ENCODE data around the gene WNT5B. TPM values are rescaled to one million over a fixed set of nuclear protein-coding genes. Genes with fewer than 3 reads are reported as not detected.

Gene WNT5B
- total RNA-seq, 3 donors from 2014 or later (not counting 1 experiment from before 2014, with no cell fraction given): not detected

- WGBS (ENCODE audit: insufficient coverage): 95% methylated on average over 4 of the region's 4 CpGs
- no peak overlapping the region for H3K4me3 ChIP-seq (ENCODE audit: low read length)
- H3K9me3 Mint-ChIP-seq: no peaks in the 10 kb centered on the region
- no peak for ATAC-seq
- peaks cover 4% of the 10 kb centered on the region for H3K4me1 ChIP-seq (ENCODE audit: control insufficient read depth, insufficient read depth, low read length)
- no peak for DNase-seq
- H3K27me3 ChIP-seq (ENCODE audit: control insufficient read depth, insufficient read depth, low read length): no peaks in the 10 kb centered on the region
- TF ChIP-seq CTCF (IDR thresholded peaks at IDR 0.05): no peak
- peaks cover 3% of the 10 kb centered on the region for H3K36me3 ChIP-seq (ENCODE audit: control insufficient read depth, insufficient read depth, low read length)
- no peaks in the 10 kb centered on the region for H3K27me3 Mint-ChIP-seq (ENCODE audit: low read depth in 2 of 2)
- H3K9me3 ChIP-seq (ENCODE audit: control insufficient read depth, insufficient read depth, low read length): no peaks in the 10 kb centered on the region
- no peak overlapping the region for H3K4me3 Mint-ChIP-seq
- H3K27ac ChIP-seq (ENCODE audit: low read length): no peak overlapping the region
- no peaks in the 10 kb centered on the region for H3K36me3 Mint-ChIP-seq
- intact Hi-C loops (cut with micrococcal nuclease): no loop called here
- peaks cover 21 to 22% of the 10 kb centered on the region in 2 donors for H3K4me1 Mint-ChIP-seq
- no peak overlapping the region for H3K27ac Mint-ChIP-seq
Measured at GRCh38 chr12:1584326-1584725, 44.7 kb upstream of the WNT5B start.

- H3K9me3 Mint-ChIP-seq: no peaks in the 10 kb centered on the region
- no peaks in the 10 kb centered on the region for H3K9me3 ChIP-seq (ENCODE audit: control insufficient read depth, insufficient read depth, low read length)
- no peak for ATAC-seq
- H3K36me3 ChIP-seq (ENCODE audit: control insufficient read depth, insufficient read depth, low read length): peaks cover 6% of the 10 kb centered on the region
- H3K4me3 Mint-ChIP-seq: peak overlapping the region; percentile 22
- no peak overlapping the region for H3K4me3 ChIP-seq (ENCODE audit: low read length)
- H3K27me3 ChIP-seq (ENCODE audit: control insufficient read depth, insufficient read depth, low read length): no peaks in the 10 kb centered on the region
- H3K36me3 Mint-ChIP-seq: no peaks in the 10 kb centered on the region
- no peak for TF ChIP-seq CTCF (IDR thresholded peaks at IDR 0.05)
- H3K27ac ChIP-seq (ENCODE audit: low read length): no peak overlapping the region
- no peaks in the 10 kb centered on the region for H3K27me3 Mint-ChIP-seq (ENCODE audit: low read depth in 2 of 2)
- H3K4me1 Mint-ChIP-seq: peaks cover 58% of the 10 kb centered on the region in 2 donors
- DNase-seq: peak in 1 of 2 donors; percentile 56
- peak overlapping the region; percentile 20 to 52 for H3K27ac Mint-ChIP-seq
- intact Hi-C loops (cut with micrococcal nuclease): no loop called here
- peaks cover 25% of the 10 kb centered on the region for H3K4me1 ChIP-seq (ENCODE audit: control insufficient read depth, insufficient read depth, low read length)
- WGBS (ENCODE audit: insufficient coverage): 49% methylated on average over 4 of the region's 5 CpGs
Measured at GRCh38 chr12:1587927-1588574, 41.0 kb upstream of the WNT5B start.

GRCh38 chr12:1588575-1588947, 40.5 kb upstream of the WNT5B start:
- DNase-seq: no peak
- Mint-ChIP-seq H3K4me3 (peak overlapping the region; percentile 22), H3K9me3 (no peaks in the 10 kb centered on the region), H3K4me1 (peaks cover 56 to 57% of the 10 kb centered on the region in 2 donors), H3K27me3 (ENCODE audit: low read depth in 2 of 2) (no peaks in the 10 kb centered on the region), H3K36me3 (no peaks in the 10 kb centered on the region), H3K27ac (peak overlapping the region; percentile 20 to 52)
- intact Hi-C loops (cut with micrococcal nuclease): no loop called here
- no peak for TF ChIP-seq CTCF (IDR thresholded peaks at IDR 0.05)
- Histone ChIP-seq H3K27me3 (ENCODE audit: control insufficient read depth, insufficient read depth, low read length) (no peaks in the 10 kb centered on the region), H3K4me1 (ENCODE audit: control insufficient read depth, insufficient read depth, low read length) (peaks cover 27% of the 10 kb centered on the region), H3K4me3 (ENCODE audit: low read length) (no peak overlapping the region), H3K36me3 (ENCODE audit: control insufficient read depth, insufficient read depth, low read length) (peaks cover 6% of the 10 kb centered on the region), H3K27ac (ENCODE audit: low read length) (no peak overlapping the region), H3K9me3 (ENCODE audit: control insufficient read depth, insufficient read depth, low read length) (no peaks in the 10 kb centered on the region)
- no peak for ATAC-seq
- WGBS (ENCODE audit: insufficient coverage): 67% methylated on average over 3 of the region's 3 CpGs
